ENCODE results near the gene RAB11FIP4. TPM values are rescaled to one million over a fixed set of nuclear protein-coding genes. Genes with fewer than 3 reads are reported as not detected.

The RAB11FIP4 gene
- total RNA-seq, 4 donors from 2014 or later = 41.0 to 173 (median 53.7) TPM

GRCh38 chr17:31540602-31541307 is 149.3 kb downstream of the RAB11FIP4 start:
- intact Hi-C loops (cut with DNase I; ENCODE audit: low total_unique reads) (no loop called here), in situ Hi-C loops (cut with MboI; ENCODE audit: low pct_ligation_motif_present in 1 of 4, low pct_unique_long_range_greater_than_20kb in 1 of 4, low sequenced_read_pairs in 3 of 4) (no loop called here)
- Histone ChIP-seq H3K9me3 (no peaks in the 10 kb centered on the region), H3K4me1 (peaks cover 0 to 5% (median 0%) of the 10 kb centered on the region in 4 donors), H3K27me3 (no peaks in the 10 kb centered on the region), H3K27ac (no peak overlapping the region), H3K36me3 (no peaks in the 10 kb centered on the region), H3K4me3 (no peak overlapping the region)
- 94 to 95% methylated on average over 3 to 6 of the region's 9 CpGs for WGBS, 2 donors (ENCODE audit: low coverage in 1 of 2)
- no peak for DNase-seq
- TF ChIP-seq, protein P1, sequence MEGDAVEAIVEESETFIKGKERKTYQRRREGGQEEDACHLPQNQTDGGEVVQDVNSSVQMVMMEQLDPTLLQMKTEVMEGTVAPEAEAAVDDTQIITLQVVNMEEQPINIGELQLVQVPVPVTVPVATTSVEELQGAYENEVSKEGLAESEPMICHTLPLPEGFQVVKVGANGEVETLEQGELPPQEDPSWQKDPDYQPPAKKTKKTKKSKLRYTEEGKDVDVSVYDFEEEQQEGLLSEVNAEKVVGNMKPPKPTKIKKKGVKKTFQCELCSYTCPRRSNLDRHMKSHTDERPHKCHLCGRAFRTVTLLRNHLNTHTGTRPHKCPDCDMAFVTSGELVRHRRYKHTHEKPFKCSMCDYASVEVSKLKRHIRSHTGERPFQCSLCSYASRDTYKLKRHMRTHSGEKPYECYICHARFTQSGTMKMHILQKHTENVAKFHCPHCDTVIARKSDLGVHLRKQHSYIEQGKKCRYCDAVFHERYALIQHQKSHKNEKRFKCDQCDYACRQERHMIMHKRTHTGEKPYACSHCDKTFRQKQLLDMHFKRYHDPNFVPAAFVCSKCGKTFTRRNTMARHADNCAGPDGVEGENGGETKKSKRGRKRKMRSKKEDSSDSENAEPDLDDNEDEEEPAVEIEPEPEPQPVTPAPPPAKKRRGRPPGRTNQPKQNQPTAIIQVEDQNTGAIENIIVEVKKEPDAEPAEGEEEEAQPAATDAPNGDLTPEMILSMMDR (IDR thresholded peaks at IDR 0.05) = no peak
- TF ChIP-seq POLR2AphosphoS5 (IDR thresholded peaks at IDR 0.05) = no peak

DNA sequence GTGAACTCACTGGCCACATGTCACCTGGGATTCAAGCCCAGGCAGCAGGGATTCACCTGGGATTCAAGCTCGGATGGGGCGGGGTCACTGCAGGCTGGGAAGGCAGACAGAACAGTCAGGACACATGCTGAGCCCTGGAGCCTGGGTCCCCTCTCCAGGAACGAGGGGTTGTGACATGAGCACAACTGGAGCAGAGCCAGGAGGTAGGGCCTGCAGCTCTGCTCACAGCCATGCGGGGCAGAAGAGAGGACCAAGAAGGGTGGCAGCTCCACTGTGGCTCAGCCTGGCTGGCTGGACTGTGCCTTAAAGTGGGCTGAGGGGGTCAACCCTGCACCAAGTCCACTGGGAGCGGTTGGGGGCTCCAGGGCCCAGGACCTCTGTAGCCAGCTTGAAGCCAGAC is 150.1 kb downstream of the RAB11FIP4 start:
- no peak for DNase-seq

DNA sequence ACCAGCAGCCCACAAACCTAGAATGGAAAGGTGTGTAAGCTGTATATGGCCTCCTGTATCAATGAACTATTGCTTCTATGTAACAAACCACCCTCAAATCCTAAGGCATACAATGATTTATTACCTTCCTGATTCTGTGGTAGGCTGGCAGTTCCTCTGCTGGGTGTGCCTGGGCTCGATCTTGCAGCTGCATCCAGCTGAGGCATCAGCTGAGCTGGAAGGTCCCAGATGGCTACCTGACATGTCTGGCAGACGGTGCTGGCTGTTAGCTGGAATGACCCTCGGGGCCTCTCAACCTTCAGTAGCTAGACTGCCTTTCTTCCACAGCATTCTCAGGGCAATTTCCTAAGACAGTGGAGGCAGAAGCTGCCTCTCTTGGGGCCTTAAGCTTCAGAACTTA is 152.7 kb downstream of the RAB11FIP4 start:
- no peak for TF ChIP-seq EP300 (IDR thresholded peaks at IDR 0.05; ENCODE audit: low read depth)
- TF ChIP-seq POLR2A (IDR thresholded peaks at IDR 0.05) = no peak
- WGBS, 2 donors (ENCODE audit: low coverage in 1 of 2) = 30% methylated on average over 2 of the region's 3 CpGs; no CpG with 5 or more reads in 1 of the 2 donors
- intact Hi-C loops (cut with DNase I; ENCODE audit: low total_unique reads) = no loop called here

More for the DNA sequence above, 150.1 kb downstream of the RAB11FIP4 start:
- Histone ChIP-seq H3K27ac (no peak overlapping the region), H3K9me3 (no peaks in the 10 kb centered on the region), H3K4me1 (peaks cover 0 to 5% (median 0%) of the 10 kb centered on the region in 4 donors), H3K27me3 (no peaks in the 10 kb centered on the region), H3K4me3 (no peak overlapping the region), H3K36me3 (no peaks in the 10 kb centered on the region)
- 68% methylated on average over 5 of the region's 5 CpGs; no CpG with 5 or more reads in 1 of the 2 donors for WGBS, 2 donors (ENCODE audit: low coverage in 1 of 2)
- TF ChIP-seq POLR2AphosphoS5 (IDR thresholded peaks at IDR 0.05) = no peak
- no peak for TF ChIP-seq POLR2A (IDR thresholded peaks at IDR 0.05)
- no peak for TF ChIP-seq EP300 (IDR thresholded peaks at IDR 0.05; ENCODE audit: low read depth)
- TF ChIP-seq, protein P1 (IDR thresholded peaks at IDR 0.05) = no peak
- in situ Hi-C loops (cut with MboI; ENCODE audit: low pct_ligation_motif_present in 1 of 4, low pct_unique_long_range_greater_than_20kb in 1 of 4, low sequenced_read_pairs in 3 of 4) (no loop called here), intact Hi-C loops (cut with DNase I; ENCODE audit: low total_unique reads) (no loop called here)

GRCh38 chr17:31546650-31547049 is 155.2 kb downstream of the RAB11FIP4 start:
- no peak overlapping the region for H3K4me3 ChIP-seq
- TF ChIP-seq, protein P1 (IDR thresholded peaks at IDR 0.05) = no peak
- TF ChIP-seq EP300 (IDR thresholded peaks at IDR 0.05; ENCODE audit: low read depth) (no peak), POLR2A (IDR thresholded peaks at IDR 0.05) (no peak), POLR2AphosphoS5 (IDR thresholded peaks at IDR 0.05) (no peak)
- 59 to 66% methylated on average over 2 to 4 of the region's 4 CpGs for WGBS, 2 donors (ENCODE audit: low coverage in 1 of 2)
- H3K27ac ChIP-seq = no peak overlapping the region
- H3K9me3 ChIP-seq = no peaks in the 10 kb centered on the region
- in situ Hi-C loops (cut with MboI; ENCODE audit: low pct_ligation_motif_present in 1 of 4, low pct_unique_long_range_greater_than_20kb in 1 of 4, low sequenced_read_pairs in 3 of 4) (no loop called here), intact Hi-C loops (cut with DNase I; ENCODE audit: low total_unique reads) (no loop called here)
- no peaks in the 10 kb centered on the region for H3K27me3 ChIP-seq
- peaks cover 0 to 13% (median 4%) of the 10 kb centered on the region in 4 donors for H3K4me1 ChIP-seq
- no peaks in the 10 kb centered on the region for H3K36me3 ChIP-seq
- DNase-seq = no peak

More for the DNA sequence above, 152.7 kb downstream of the RAB11FIP4 start:
- Histone ChIP-seq H3K4me3 (no peak overlapping the region), H3K27me3 (no peaks in the 10 kb centered on the region), H3K27ac (no peak overlapping the region), H3K9me3 (no peaks in the 10 kb centered on the region), H3K36me3 (no peaks in the 10 kb centered on the region), H3K4me1 (peaks cover 0 to 8% (median 3%) of the 10 kb centered on the region in 4 donors)
- DNase-seq = no peak
- in situ Hi-C loops (cut with MboI; ENCODE audit: low pct_ligation_motif_present in 1 of 4, low pct_unique_long_range_greater_than_20kb in 1 of 4, low sequenced_read_pairs in 3 of 4) = no loop called here

All from transverse colon (tissue), 4 donors.